A172 (cell line): ENCODE results near the gene MSRB3. TPM values are rescaled to one million over a fixed set of nuclear protein-coding genes. Genes with fewer than 3 reads are reported as not detected.

Experiments used
- DNase-seq: peaks from one replicate; pipeline ENCODE4 v3.0.0-alpha.2; 2015; ENCODE audit warnings: low spot score
- total RNA-seq: library from RNA; depleted of rRNA; stranded (reverse); fragments of >200 nt; shearing (Covaris generic); gene quantifications from 2 replicates; pipeline ENCODE4 v1.2.3, GENCODE V29; 2014; rRNA removed

The MSRB3 gene
- total RNA-seq, 1 experiment from 2014 or later = 5.1 TPM

- no peak for DNase-seq
Measured at GRCh38 chr12:65496617-65497016, 218.1 kb downstream of the MSRB3 start.

- no peak for DNase-seq
Measured at GRCh38 chr12:65497660-65498059, 219.2 kb downstream of the MSRB3 start.

- DNase-seq = no peak
Measured at GRCh38 chr12:65499167-65499566, 220.7 kb downstream of the MSRB3 start.

- DNase-seq = peak; percentile 47
Measured at GRCh38 chr12:65500091-65500900, 221.8 kb downstream of the MSRB3 start.

GRCh38 chr12:65501093-65501621 is 222.7 kb downstream of the MSRB3 start:
- DNase-seq = no peak

GRCh38 chr12:65501935-65502334 is 223.5 kb downstream of the MSRB3 start:
- no peak for DNase-seq

GRCh38 chr12:65504417-65504816 is 225.9 kb downstream of the MSRB3 start:
- DNase-seq = no peak

GRCh38 chr12:65505386-65506121 is 227.1 kb downstream of the MSRB3 start:
- no peak for DNase-seq

GRCh38 chr12:65508276-65509035 is 230.0 kb downstream of the MSRB3 start:
- DNase-seq = no peak

- DNase-seq = no peak
Measured at GRCh38 chr12:65510007-65510406, 231.5 kb downstream of the MSRB3 start.

- no peak for DNase-seq
Measured at GRCh38 chr12:65510584-65511050, 232.1 kb downstream of the MSRB3 start.

GRCh38 chr12:65511134-65511834 is 232.8 kb downstream of the MSRB3 start:
- no peak for DNase-seq

- DNase-seq = no peak
Measured at GRCh38 chr12:65511912-65512311, 233.4 kb downstream of the MSRB3 start.

Other genes with a start within 250 kb of the MSRB3 start
- gene WIF1, start 157.4 kb upstream of the MSRB3 start, total RNA-seq = not detected in 2 replicates
- gene LEMD3, start 109.1 kb upstream of the MSRB3 start, total RNA-seq = 17.8 and 18.3 TPM in 2 replicates